Epithelial cell of prostate (primary cell): ENCODE data around the gene CACNG1.
"Not testable (repeated sequence)": the region's sequence is repeated elsewhere in the genome, so short reads cannot be mapped to it uniquely, and the experiment has no call there.

Experiments used
- DNase-seq: peaks from one replicate; pipeline ENCODE4 v3.0.0-alpha.2; 2011; ENCODE audit warnings: low read depth, low spot score
- H3K27ac ChIP-seq: fragments of 450-650 bp; 2 replicates; pipeline ENCODE4 v1.5.1; 2017; ENCODE audit warnings: mild to moderate bottlenecking

The CACNG1 gene

GRCh38 chr17:67024736-67025135 lies 19.6 kb upstream of the CACNG1 start:
- no peak overlapping the region for H3K27ac ChIP-seq
- DNase-seq, result no peak

GRCh38 chr17:67025216-67025792 lies 19.1 kb upstream of the CACNG1 start:
- DNase-seq, result no peak
- no peak overlapping the region for H3K27ac ChIP-seq

GRCh38 chr17:67026341-67026740 lies 18.0 kb upstream of the CACNG1 start:
- DNase-seq, result no peak
- H3K27ac ChIP-seq, result no peak overlapping the region

- H3K27ac ChIP-seq, result no peak overlapping the region
- no peak for DNase-seq
Observed at GRCh38 chr17:67027031-67027628, 17.2 kb upstream of the CACNG1 start.

GRCh38 chr17:67030641-67031040 lies 13.7 kb upstream of the CACNG1 start:
- H3K27ac ChIP-seq, result no peak overlapping the region

GRCh38 chr17:67032382-67032781 lies 12.0 kb upstream of the CACNG1 start:
- DNase-seq, result no peak
- H3K27ac ChIP-seq, result no peak overlapping the region

More at GRCh38 chr17:67030641-67031040, 13.7 kb upstream of the CACNG1 start:
- no peak for DNase-seq

GRCh38 chr17:67032985-67033384 lies 11.4 kb upstream of the CACNG1 start:
- DNase-seq, result no peak
- H3K27ac ChIP-seq, result no peak overlapping the region

- DNase-seq, result no peak
- H3K27ac ChIP-seq, result no peak overlapping the region
Observed at GRCh38 chr17:67033613-67034012, 10.7 kb upstream of the CACNG1 start.

- no peak for DNase-seq
- no peak overlapping the region for H3K27ac ChIP-seq
Observed at GRCh38 chr17:67035131-67036083, 8.9 kb upstream of the CACNG1 start.

GRCh38 chr17:67038861-67039365 lies 5.4 kb upstream of the CACNG1 start:
- no peak for DNase-seq
- no peak overlapping the region for H3K27ac ChIP-seq

GRCh38 chr17:67040652-67041051 lies 3.7 kb upstream of the CACNG1 start:
- no peak overlapping the region for H3K27ac ChIP-seq
- no peak for DNase-seq

- not testable (repeated sequence) for H3K27ac ChIP-seq, DNase-seq
Observed at GRCh38 chr17:67041119-67041518, 3.2 kb upstream of the CACNG1 start.

- no peak for DNase-seq
- H3K27ac ChIP-seq, result no peak overlapping the region
Observed at GRCh38 chr17:67041531-67041930, 2.8 kb upstream of the CACNG1 start.

GRCh38 chr17:67041941-67042899 lies 2.1 kb upstream of the CACNG1 start:
- no peak overlapping the region for H3K27ac ChIP-seq
- DNase-seq, result no peak

- H3K27ac ChIP-seq, result no peak overlapping the region
- DNase-seq, result no peak
Observed at GRCh38 chr17:67043283-67043682, 1.1 kb upstream of the CACNG1 start.

GRCh38 chr17:67044940-67045339 lies 586 bp downstream of the CACNG1 start:
- DNase-seq, result no peak
- no peak overlapping the region for H3K27ac ChIP-seq

- no peak for DNase-seq
- H3K27ac ChIP-seq, result no peak overlapping the region
Observed at GRCh38 chr17:67046398-67046797, 2.0 kb downstream of the CACNG1 start.

GRCh38 chr17:67047382-67047781 lies 3.0 kb downstream of the CACNG1 start:
- no peak for DNase-seq
- no peak overlapping the region for H3K27ac ChIP-seq

- H3K27ac ChIP-seq, result no peak overlapping the region
- no peak for DNase-seq
Observed at GRCh38 chr17:67049025-67049739, 4.8 kb downstream of the CACNG1 start.
